Neural cell (in vitro differentiated cells): ENCODE results near the gene TMEM119. TPM values are rescaled to one million over a fixed set of nuclear protein-coding genes. Genes with fewer than 3 reads are reported as not detected.

Source experiments
- H2AFZ ChIP-seq: fragments of 200-600, 300-800 bp; sonication (generic), shearing (Covaris generic); 2 replicates; pipeline ENCODE4 v1.6.0; 2014; ENCODE audit warnings: low read depth, mild to moderate bottlenecking, antibody characterized with exemption, low read length, moderate library complexity
- H3F3A ChIP-seq: fragments of 200-600 bp; shearing (Covaris generic); 2 replicates; pipeline ENCODE4 v1.6.1; 2016; ENCODE audit warnings: mild to moderate bottlenecking, moderate library complexity, mixed read lengths, antibody characterized with exemption, low read length; ENCODE audit not compliant: insufficient read depth, poor library complexity, severe bottlenecking
- H3K27ac ChIP-seq: fragments of 200-600, 300-800 bp; sonication (generic), shearing (Covaris generic); 2 replicates; pipeline ENCODE4 v1.5.1; 2014; ENCODE audit warnings: mild to moderate bottlenecking, low read length, moderate library complexity
- H3K27me3 ChIP-seq: fragments of 300-800, 200-600 bp; sonication (generic), shearing (Covaris generic); 2 replicates; pipeline ENCODE4 v1.6.0; 2014; ENCODE audit warnings: mild to moderate bottlenecking, low read depth, low read length, moderate library complexity; ENCODE audit not compliant: insufficient read depth
- H3K36me3 ChIP-seq: fragments of 300-800, 200-600 bp; sonication (generic), shearing (Covaris generic); 2 replicates; pipeline ENCODE4 v1.5.1; 2014; ENCODE audit warnings: mild to moderate bottlenecking, antibody characterized with exemption, low read length, moderate library complexity; ENCODE audit not compliant: insufficient read depth
- H3K4me2 ChIP-seq: fragments of 300-800, 200-600 bp; sonication (generic), shearing (Covaris generic); 2 replicates; pipeline ENCODE4 v1.6.0; 2014; ENCODE audit warnings: mild to moderate bottlenecking, low read length
- H3K4me3 ChIP-seq: fragments of 300-800, 200-600 bp; sonication (generic), shearing (Covaris generic); 2 replicates; pipeline ENCODE4 v1.5.1; 2014; ENCODE audit warnings: mild to moderate bottlenecking, low read length, moderate library complexity
- H3K79me2 ChIP-seq: fragments of 200-600 bp; shearing (Covaris generic); replicated peaks from 2 replicates; pipeline ENCODE4 v1.6.0; 2014; ENCODE audit warnings: mild to moderate bottlenecking, low read length, moderate library complexity; ENCODE audit not compliant: insufficient read depth
- H3K9ac ChIP-seq: fragments of 300-800, 200-600 bp; sonication (generic), shearing (Covaris generic); 2 replicates; pipeline ENCODE4 v1.6.1; 2016; ENCODE audit warnings: mild to moderate bottlenecking, low read length, mixed read lengths
- H3K9me2 ChIP-seq: fragments of 200-600 bp; shearing (Covaris generic); 2 replicates; pipeline ENCODE4 v1.6.1; 2016; ENCODE audit warnings: mild to moderate bottlenecking, low read length, mixed read lengths; ENCODE audit not compliant: insufficient read depth
- H3K9me3 ChIP-seq: fragments of 200-600, 300-800 bp; sonication (generic), shearing (Covaris generic); 2 replicates; pipeline ENCODE4 v1.6.1; 2016; ENCODE audit warnings: mild to moderate bottlenecking, mixed run types, low read length, moderate library complexity, mixed read lengths
- H4K20me1 ChIP-seq: fragments of 200-600 bp; shearing (Covaris generic); 2 replicates; pipeline ENCODE4 v1.6.1; 2016; ENCODE audit warnings: mild to moderate bottlenecking, mixed run types; ENCODE audit not compliant: insufficient read depth
- EP300 ChIP-seq: fragments of 450-650 bp; conservative IDR thresholded peaks from 2 replicates; pipeline ENCODE4 v1.6.1; 2014; ENCODE audit warnings: antibody characterized with exemption, mild to moderate bottlenecking, moderate library complexity; ENCODE audit not compliant: poor library complexity, severe bottlenecking
- EZH2 ChIP-seq: fragments of 200-600, 300-800 bp; shearing (Covaris generic), sonication (generic); IDR thresholded peaks from 2 replicates; pipeline ENCODE4 v1.6.1; 2014; ENCODE audit warnings: antibody characterized with exemption, low read length, borderline replicate concordance, mild to moderate bottlenecking; ENCODE audit not compliant: insufficient read depth, poor library complexity, severe bottlenecking
- MXI1 ChIP-seq: fragments of 450-650 bp; conservative IDR thresholded peaks from 2 replicates; pipeline ENCODE4 v1.6.1; 2014; ENCODE audit warnings: antibody characterized with exemption, mild to moderate bottlenecking; ENCODE audit not compliant: poor library complexity, severe bottlenecking
- POLR2AphosphoS5 ChIP-seq: IDR thresholded peaks from 2 replicates; pipeline ENCODE4 v1.6.1; 2012
- RAD21 ChIP-seq: fragments of 450-650 bp; conservative IDR thresholded peaks from 2 replicates; pipeline ENCODE4 v1.6.1; 2014; ENCODE audit warnings: antibody characterized with exemption, mild to moderate bottlenecking, moderate library complexity
- REST ChIP-seq: IDR thresholded peaks from 2 replicates; pipeline ENCODE4 v1.6.1; 2012; ENCODE audit warnings: borderline replicate concordance
- SMC3 ChIP-seq: fragments of 450-650 bp; conservative IDR thresholded peaks from 2 replicates; pipeline ENCODE4 v1.6.1; 2014; ENCODE audit warnings: antibody characterized with exemption, mild to moderate bottlenecking, moderate library complexity; ENCODE audit not compliant: poor library complexity
- TAF1 ChIP-seq: IDR thresholded peaks from 2 replicates; pipeline ENCODE4 v1.6.1; 2012; ENCODE audit warnings: low read depth
- polyA plus RNA-seq: library from polyadenylated mRNA; depleted of rRNA; stranded (reverse); fragments of >200 nt; gene quantifications from 2 replicates; pipeline ENCODE4 v1.2.3, GENCODE V29; 2014
- TF ChIP-seq, protein P1 (sequence below): fragments of 450-650 bp; IDR thresholded peaks from 2 replicates; pipeline ENCODE4 v1.5.1; 2014; ENCODE audit warnings: antibody characterized with exemption, mild to moderate bottlenecking, moderate library complexity; ENCODE audit not compliant: poor library complexity, severe bottlenecking

Gene TMEM119
- polyA plus RNA-seq, 1 donor from 2014 or later, result not detected

GRCh38 chr12:108607981-108608600 is 10.2 kb upstream of the TMEM119 start:
- Histone ChIP-seq H3K9ac (no peak overlapping the region), H3K79me2 (no peaks in the 10 kb centered on the region), H3K27ac (no peak overlapping the region), H3K36me3 (no peaks in the 10 kb centered on the region), H3K9me2 (no peaks in the 10 kb centered on the region), H3K4me2 (no peak overlapping the region), H3K9me3 (no peaks in the 10 kb centered on the region), H3K4me3 (no peak overlapping the region), H3F3A (no peaks in the 10 kb centered on the region), H2AFZ (no peak overlapping the region), H3K27me3 (no peaks in the 10 kb centered on the region), H4K20me1 (no peaks in the 10 kb centered on the region)
- TF ChIP-seq MXI1, result no peak
- TF ChIP-seq TAF1, result no peak
- no peak for TF ChIP-seq RAD21
- TF ChIP-seq REST, result no peak
- no peak for TF ChIP-seq EZH2
- no peak for TF ChIP-seq POLR2AphosphoS5
- TF ChIP-seq SMC3, result no peak
- no peak for TF ChIP-seq EP300
- TF ChIP-seq, protein P1, sequence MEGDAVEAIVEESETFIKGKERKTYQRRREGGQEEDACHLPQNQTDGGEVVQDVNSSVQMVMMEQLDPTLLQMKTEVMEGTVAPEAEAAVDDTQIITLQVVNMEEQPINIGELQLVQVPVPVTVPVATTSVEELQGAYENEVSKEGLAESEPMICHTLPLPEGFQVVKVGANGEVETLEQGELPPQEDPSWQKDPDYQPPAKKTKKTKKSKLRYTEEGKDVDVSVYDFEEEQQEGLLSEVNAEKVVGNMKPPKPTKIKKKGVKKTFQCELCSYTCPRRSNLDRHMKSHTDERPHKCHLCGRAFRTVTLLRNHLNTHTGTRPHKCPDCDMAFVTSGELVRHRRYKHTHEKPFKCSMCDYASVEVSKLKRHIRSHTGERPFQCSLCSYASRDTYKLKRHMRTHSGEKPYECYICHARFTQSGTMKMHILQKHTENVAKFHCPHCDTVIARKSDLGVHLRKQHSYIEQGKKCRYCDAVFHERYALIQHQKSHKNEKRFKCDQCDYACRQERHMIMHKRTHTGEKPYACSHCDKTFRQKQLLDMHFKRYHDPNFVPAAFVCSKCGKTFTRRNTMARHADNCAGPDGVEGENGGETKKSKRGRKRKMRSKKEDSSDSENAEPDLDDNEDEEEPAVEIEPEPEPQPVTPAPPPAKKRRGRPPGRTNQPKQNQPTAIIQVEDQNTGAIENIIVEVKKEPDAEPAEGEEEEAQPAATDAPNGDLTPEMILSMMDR, result no peak

DNA sequence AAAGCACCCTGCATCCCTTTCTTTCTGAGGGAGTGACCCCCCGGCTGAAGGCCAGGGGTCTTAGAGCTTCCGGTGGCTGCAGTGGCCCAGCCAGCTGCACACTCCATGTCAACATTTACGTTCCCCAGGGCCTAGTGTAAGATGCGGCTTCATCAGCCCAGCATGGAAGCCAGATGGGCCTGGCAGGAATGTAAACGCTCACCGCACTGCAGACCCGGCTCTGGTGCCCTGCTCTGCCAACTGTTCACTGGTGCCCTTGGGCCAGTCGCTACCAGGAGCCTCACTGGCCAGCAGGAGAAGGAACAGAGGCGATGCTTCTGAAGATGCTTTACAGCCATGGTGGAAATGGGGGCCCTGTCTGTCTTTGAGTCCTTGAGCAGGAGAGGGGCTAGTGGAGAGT is 8.6 kb upstream of the TMEM119 start:
- no peaks in the 10 kb centered on the region for H3K9me3 ChIP-seq
- H3K36me3 ChIP-seq, result no peaks in the 10 kb centered on the region
- H3K4me2 ChIP-seq, result no peak overlapping the region
- no peak overlapping the region for H2AFZ ChIP-seq
- H3K4me3 ChIP-seq, result no peak overlapping the region
- no peaks in the 10 kb centered on the region for H3F3A ChIP-seq
- no peak overlapping the region for H3K9ac ChIP-seq
- H3K27me3 ChIP-seq, result no peaks in the 10 kb centered on the region
- H3K27ac ChIP-seq, result no peak overlapping the region
- H4K20me1 ChIP-seq, result no peaks in the 10 kb centered on the region
- H3K79me2 ChIP-seq, result no peaks in the 10 kb centered on the region
- TF ChIP-seq POLR2AphosphoS5 (no peak), MXI1 (no peak), EZH2 (no peak), REST (no peak), TAF1 (no peak), SMC3 (no peak), RAD21 (no peak), EP300 (no peak)
- TF ChIP-seq, protein P1, result no peak
- no peaks in the 10 kb centered on the region for H3K9me2 ChIP-seq
